ENCODE measurements around the gene SLC25A53.
A peak's percentile ranks its signal among the peaks of the same experiment; 100 is the strongest.

Gene SLC25A53

GRCh38 chrX:104156630-104157529 lies at the start of gene SLC25A53:
TSS of gene SLC25A53 (minus strand) at chrX:104157009. CDS start at chrX:104105257, 51,752 bp downstream.
- DNase-seq, result peak; percentile 64

GRCh38 chrX:104205548-104205947 lies 48.7 kb upstream of the SLC25A53 start:
- no peak for DNase-seq

GRCh38 chrX:104195489-104196084 lies 38.8 kb upstream of the SLC25A53 start:
- no peak for DNase-seq

GRCh38 chrX:104195013-104195412 lies 38.2 kb upstream of the SLC25A53 start:
- DNase-seq, result no peak

- DNase-seq, result no peak
Measured at GRCh38 chrX:104193485-104193884, 36.7 kb upstream of the SLC25A53 start.

GRCh38 chrX:104189837-104190236 lies 33.0 kb upstream of the SLC25A53 start:
- no peak for DNase-seq

GRCh38 chrX:104187931-104188330 lies 31.1 kb upstream of the SLC25A53 start:
- DNase-seq, result no peak

- DNase-seq, result no peak
Measured at GRCh38 chrX:104183685-104184084, 26.9 kb upstream of the SLC25A53 start.

GRCh38 chrX:104173841-104174240 lies 17.0 kb upstream of the SLC25A53 start:
- no peak for DNase-seq

- peak; percentile 12 for DNase-seq
Measured at GRCh38 chrX:104172788-104173187, 16.0 kb upstream of the SLC25A53 start.

GRCh38 chrX:104172121-104172520 lies 15.3 kb upstream of the SLC25A53 start:
- DNase-seq, result no peak

- no peak for DNase-seq
Measured at GRCh38 chrX:104168127-104168526, 11.3 kb upstream of the SLC25A53 start.

GRCh38 chrX:104166735-104167436 lies 10.1 kb upstream of the SLC25A53 start:
- DNase-seq, result peak; percentile 2

GRCh38 chrX:104165894-104166734 lies 9.3 kb upstream of the SLC25A53 start, which contains the start of gene FAM199X:
TSS of gene FAM199X (plus strand) at chrX:104166453. CDS start at chrX:104166786, 333 bp downstream.
- peak; percentile 73 for DNase-seq

GRCh38 chrX:104151037-104151436 lies 5.8 kb downstream of the SLC25A53 start:
- DNase-seq, result no peak

GRCh38 chrX:104141087-104141760 lies 15.6 kb downstream of the SLC25A53 start:
- DNase-seq, result no peak

- DNase-seq, result no peak
Measured at GRCh38 chrX:104137496-104137895, 19.3 kb downstream of the SLC25A53 start.

GRCh38 chrX:104136241-104137019 lies 20.4 kb downstream of the SLC25A53 start:
- peak; percentile 33 for DNase-seq

GRCh38 chrX:104135677-104136076 lies 21.1 kb downstream of the SLC25A53 start:
- no peak for DNase-seq

- DNase-seq, result no peak
Measured at GRCh38 chrX:104134583-104135261, 22.1 kb downstream of the SLC25A53 start.

Measured in NCI-H226 (cell line).